ENCODE measurements around the gene LTK.

LTK gene

DNA sequence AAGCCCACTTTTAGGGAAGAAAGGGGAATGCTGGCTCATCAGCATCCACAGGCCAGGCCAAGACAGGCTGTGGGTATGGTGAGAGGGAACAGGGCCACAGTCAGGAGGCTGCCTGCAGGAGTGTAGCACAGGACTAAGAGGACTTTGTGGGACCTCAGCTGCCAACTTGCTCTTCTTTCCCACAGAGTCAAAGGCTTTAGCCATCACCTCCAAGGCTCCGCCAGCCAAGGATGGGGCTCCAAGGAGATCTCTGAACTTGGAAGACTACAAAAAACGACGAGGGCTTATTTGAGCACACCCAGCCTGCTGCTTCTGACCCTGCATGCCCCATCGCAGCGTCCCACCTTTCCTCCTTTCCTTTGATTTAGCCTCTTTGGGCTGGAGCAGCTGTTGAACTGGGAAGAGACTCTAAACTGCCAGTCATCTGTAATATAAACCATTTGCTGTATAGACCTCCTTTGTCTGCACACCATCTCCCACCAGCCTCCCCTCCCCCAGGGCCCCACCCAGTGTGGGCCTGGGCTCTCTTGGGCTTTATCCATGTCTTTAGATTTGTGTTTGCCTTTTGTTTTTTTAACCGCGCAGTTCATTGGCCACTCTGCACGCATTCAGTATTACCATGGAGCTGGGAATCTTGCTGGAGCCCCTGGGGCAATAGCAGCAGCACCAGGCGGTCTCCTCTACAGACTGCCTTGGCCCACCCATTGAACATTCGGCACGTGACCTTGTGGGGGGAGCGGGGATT, 33.1 kb downstream of the LTK start:
- peaks cover 57% of the 10 kb centered on the region for H3K36me3 ChIP-seq (ENCODE audit: control insufficient read depth, low read length)

GRCh38 chr15:41476416-41477048, 37.1 kb downstream of the LTK start:
- Histone ChIP-seq H3K36me3 (ENCODE audit: control insufficient read depth, low read length) (peaks cover 67% of the 10 kb centered on the region), H4K20me1 (ENCODE audit: control insufficient read depth, insufficient read depth, low read depth, low read length) (no peaks in the 10 kb centered on the region), H3K4me2 (ENCODE audit: low read length) (no peak overlapping the region), H3K27me3 (ENCODE audit: control insufficient read depth, low read length) (no peaks in the 10 kb centered on the region), H3K4me1 (ENCODE audit: control insufficient read depth, low read length) (no peaks in the 10 kb centered on the region), H3F3A (ENCODE audit: control insufficient read depth, insufficient read depth) (no peaks in the 10 kb centered on the region), H3K9me3 (ENCODE audit: control insufficient read depth, insufficient read depth, low read length) (no peaks in the 10 kb centered on the region), H3K4me3 (ENCODE audit: low read length) (no peak overlapping the region), H3K9me2 (replicated peaks; ENCODE audit: control insufficient read depth, low read length) (no peaks in the 10 kb centered on the region), H3K79me2 (ENCODE audit: control insufficient read depth, low read length) (no peaks in the 10 kb centered on the region), H3K27ac (ENCODE audit: low read depth, low read length) (no peak overlapping the region)
- TF ChIP-seq CTCF (IDR thresholded peaks at IDR 0.05; ENCODE audit: low read depth, low read length, poor library complexity, severe bottlenecking), result no peak
- TF ChIP-seq EZH2phosphoT487 (IDR thresholded peaks at IDR 0.05; ENCODE audit: borderline replicate concordance, low read length), result no peak

More for the DNA sequence above, 33.1 kb downstream of the LTK start:
- H3K9me3 ChIP-seq (ENCODE audit: control insufficient read depth, insufficient read depth, low read length), result no peaks in the 10 kb centered on the region
- no peak overlapping the region for H3K4me3 ChIP-seq (ENCODE audit: low read length)
- H3K4me2 ChIP-seq (ENCODE audit: low read length), result no peak overlapping the region
- no peaks in the 10 kb centered on the region for H4K20me1 ChIP-seq (ENCODE audit: control insufficient read depth, insufficient read depth, low read depth, low read length)
- no peaks in the 10 kb centered on the region for H3K27me3 ChIP-seq (ENCODE audit: control insufficient read depth, low read length)
- no peak overlapping the region for H3K27ac ChIP-seq (ENCODE audit: low read depth, low read length)
- no peaks in the 10 kb centered on the region for H3F3A ChIP-seq (ENCODE audit: control insufficient read depth, insufficient read depth)
- no peaks in the 10 kb centered on the region for H3K79me2 ChIP-seq (ENCODE audit: control insufficient read depth, low read length)
- no peaks in the 10 kb centered on the region for H3K9me2 ChIP-seq (replicated peaks; ENCODE audit: control insufficient read depth, low read length)
- H3K4me1 ChIP-seq (ENCODE audit: control insufficient read depth, low read length), result no peaks in the 10 kb centered on the region
- TF ChIP-seq CTCF (IDR thresholded peaks at IDR 0.05; ENCODE audit: low read depth, low read length, poor library complexity, severe bottlenecking) (no peak), EZH2phosphoT487 (IDR thresholded peaks at IDR 0.05; ENCODE audit: borderline replicate concordance, low read length) (no peak)

- Histone ChIP-seq H3K27me3 (ENCODE audit: control insufficient read depth, low read length) (no peaks in the 10 kb centered on the region), H3K9me2 (replicated peaks; ENCODE audit: control insufficient read depth, low read length) (no peaks in the 10 kb centered on the region), H3K79me2 (ENCODE audit: control insufficient read depth, low read length) (no peaks in the 10 kb centered on the region), H3K36me3 (ENCODE audit: control insufficient read depth, low read length) (peaks cover 68% of the 10 kb centered on the region), H3K4me3 (ENCODE audit: low read length) (no peak overlapping the region), H3K4me1 (ENCODE audit: control insufficient read depth, low read length) (no peaks in the 10 kb centered on the region), H3F3A (ENCODE audit: control insufficient read depth, insufficient read depth) (no peaks in the 10 kb centered on the region), H3K27ac (ENCODE audit: low read depth, low read length) (no peak overlapping the region), H4K20me1 (ENCODE audit: control insufficient read depth, insufficient read depth, low read depth, low read length) (no peaks in the 10 kb centered on the region), H3K4me2 (ENCODE audit: low read length) (no peak overlapping the region), H3K9me3 (ENCODE audit: control insufficient read depth, insufficient read depth, low read length) (no peaks in the 10 kb centered on the region)
- TF ChIP-seq EZH2phosphoT487 (IDR thresholded peaks at IDR 0.05; ENCODE audit: borderline replicate concordance, low read length) (no peak), CTCF (IDR thresholded peaks at IDR 0.05; ENCODE audit: low read depth, low read length, poor library complexity, severe bottlenecking) (no peak)
Observed at GRCh38 chr15:41474941-41475340, 38.7 kb downstream of the LTK start.
